K562 (cell line): ENCODE measurements around the gene GNG3. TPM values are rescaled to one million over a fixed set of nuclear protein-coding genes. Genes with fewer than 3 reads are reported as not detected.

ENCODE experiments used
- ATF6 ChIP-seq: sonication (generic); formaldehyde crosslinking; IDR thresholded peaks from 2 replicates; pipeline ENCODE4 v1.4.0; 2020; ENCODE audit warnings: mild to moderate bottlenecking, missing genetic modification reagents
- CAMTA2 ChIP-seq: fragments of 250-450 bp; sonication (Bioruptor Pico); conservative IDR thresholded peaks from 2 replicates; pipeline ENCODE4 v1.5.1; 2022
- CCAR2 ChIP-seq: fragments of 200-400 bp; formaldehyde crosslinking; IDR thresholded peaks from 2 replicates; pipeline ENCODE4 v1.6.1; 2017; ENCODE audit warnings: mild to moderate bottlenecking, low read depth, low read length
- DMBX1 ChIP-seq: fragments of 250-450 bp; sonication (Bioruptor Pico); IDR thresholded peaks from 2 replicates; pipeline ENCODE4 v1.8.0; 2022; ENCODE audit warnings: inconsistent platforms, mild to moderate bottlenecking, moderate library complexity, borderline replicate concordance
- EP400 ChIP-seq: fragments of 450-650 bp; IDR thresholded peaks from 2 replicates; pipeline ENCODE4 v1.6.1; 2017; ENCODE audit warnings: antibody characterized with exemption, mild to moderate bottlenecking, moderate library complexity
- FOS ChIP-seq: IDR thresholded peaks from 3 replicates; pipeline ENCODE4 v1.6.1; 2011; ENCODE audit not compliant: insufficient read length; ENCODE audit errors: extremely low read depth
- GABPB1 ChIP-seq: sonication (generic); formaldehyde crosslinking; IDR thresholded peaks from 2 replicates; pipeline ENCODE4 v1.8.0; 2022; ENCODE audit warnings: mild to moderate bottlenecking, missing genetic modification reagents
- GTF2B ChIP-seq: IDR thresholded peaks from 2 replicates; pipeline ENCODE4 v1.6.1; 2011; ENCODE audit not compliant: insufficient read length; ENCODE audit errors: extremely low read depth
- GTF2E2 ChIP-seq: fragments of 200-800 bp; sonication (Bioruptor generic); IDR thresholded peaks from 2 replicates; pipeline ENCODE4 v1.6.1; 2016; ENCODE audit warnings: missing genetic modification characterization, missing compliant biosample characterization
- HDGF ChIP-seq: fragments of 450-650 bp; IDR thresholded peaks from 2 replicates; pipeline ENCODE4 v1.6.1; 2016
- HNRNPH1 ChIP-seq: fragments of 200-400 bp; formaldehyde crosslinking; optimal IDR thresholded peaks from 2 replicates; pipeline ENCODE3; 2017; ENCODE audit warnings: low read depth, mild to moderate bottlenecking, low read length, moderate library complexity
- KLF10 ChIP-seq: fragments of 250-450 bp; sonication (Bioruptor Pico); IDR thresholded peaks from 2 replicates; pipeline ENCODE4 v1.6.1; 2021; ENCODE audit warnings: matching md5 sums
- MIER1 ChIP-seq: fragments of 450-650 bp; IDR thresholded peaks from 2 replicates; pipeline ENCODE4 v1.6.1; 2016; ENCODE audit warnings: antibody characterized with exemption, mild to moderate bottlenecking, low read depth
- NONO ChIP-seq, 2 experiments: fragments of 200-400 bp in 1 of 2; fragments of 450-650 bp in 1 of 2; formaldehyde crosslinking in 1 of 2; IDR thresholded peaks; 2 replicates each; pipeline ENCODE4 v1.6.1; 2017; ENCODE audit warnings: low read depth in 2 of 2, mild to moderate bottlenecking in 2 of 2, moderate library complexity in 2 of 2, low read length in 1 of 2
- NUFIP1 ChIP-seq: fragments of 450-650 bp; IDR thresholded peaks from 2 replicates; pipeline ENCODE4 v1.6.1; 2018; ENCODE audit not compliant: partially characterized antibody
- RNF2 ChIP-seq: sonication (generic); IDR thresholded peaks from 2 replicates; pipeline ENCODE4 v1.6.1; 2016
- SMAD1 ChIP-seq: fragments of 150-350 bp; IDR thresholded peaks from 2 replicates; pipeline ENCODE4 v1.6.1; 2014; ENCODE audit warnings: low read length, low read depth; ENCODE audit not compliant: partially characterized antibody
- TEAD1 ChIP-seq, 2 experiments: fragments of 450-650 bp in 1 of 2; sonication (generic) in 1 of 2; formaldehyde crosslinking; IDR thresholded peaks; 2 replicates each; pipeline versions ENCODE4 v1.4.0 to v1.8.0; 2020 to 2022; ENCODE audit warnings: mild to moderate bottlenecking in 2 of 2, missing genetic modification reagents in 1 of 2
- THRAP3 ChIP-seq: fragments of 450-650 bp; IDR thresholded peaks from 2 replicates; pipeline ENCODE4 v1.6.1; 2016; ENCODE audit warnings: mild to moderate bottlenecking, inconsistent platforms, borderline replicate concordance
- ZNF24 ChIP-seq: fragments of 450-650 bp; IDR thresholded peaks from 2 replicates; pipeline ENCODE4 v1.6.1; 2016
- ZNF444 ChIP-seq: fragments of 250-450 bp; sonication (Bioruptor Pico); IDR thresholded peaks from 2 replicates; pipeline ENCODE4 v1.4.0; 2020; ENCODE audit warnings: mild to moderate bottlenecking, moderate library complexity
- polyA plus RNA-seq, 8 experiments: library from polyadenylated mRNA; depleted of rRNA in 4 of 8; stranded (reverse) in 5 of 8; unstranded in 3 of 8; fragments of >200 nt; fragmentation: Nextera tagmentation in 2 of 8; fragmentation: Illumina TruSeq in 1 of 8; extraction: Ambion mirVana in 2 of 8; extraction: Trizol in 1 of 8; gene quantifications; 2 replicates each; pipeline versions ENCODE4 v1.2.1 to v1.2.3, GENCODE V29; 2011 to 2014; ENCODE audit warnings: inconsistent platforms in 1 of 8, missing spikeins in 1 of 8
- total RNA-seq, 7 experiments: library from RNA; depleted of rRNA in 6 of 7; stranded (reverse); fragments of >200 nt in 6 of 7; fragmentation: Illumina TruSeq in 2 of 7; extraction: Trizol in 2 of 7; gene quantifications; 2 replicates each; pipeline versions ENCODE4 v1.2.1 to v1.2.3, GENCODE V29; 2011 to 2021; ENCODE audit warnings: low replicate concordance in 1 of 7
- TF ChIP-seq, protein P1 (sequence below): fragments of 450-650 bp; formaldehyde crosslinking; conservative IDR thresholded peaks from 2 replicates; pipeline ENCODE4 v1.4.0; 2022; ENCODE audit warnings: mild to moderate bottlenecking, missing genetic modification characterization
- TF ChIP-seq, protein P2 (sequence below): conservative IDR thresholded peaks from 2 replicates; pipeline ENCODE4 v1.6.1; 2011; ENCODE audit warnings: low read depth, mild to moderate bottlenecking, low read length; ENCODE audit not compliant: control insufficient read depth
- TF ChIP-seq, protein P3 (sequence below): fragments of 450-650 bp; formaldehyde crosslinking; IDR thresholded peaks from 2 replicates; pipeline ENCODE4 v1.4.0; 2022; ENCODE audit warnings: missing genetic modification characterization

GNG3 gene
- total and polyA plus RNA-seq, 9 of the 15 experiments (the other 6 are each of a cell fraction or from before 2014, with no cell fraction given) = 0.07 TPM; not detected in 8

GRCh38 chr11:62665075-62665598, 42.3 kb upstream of the GNG3 start, which contains the start of the genes C11orf98 and CSKMT (continued):
- TF ChIP-seq, protein P1, sequence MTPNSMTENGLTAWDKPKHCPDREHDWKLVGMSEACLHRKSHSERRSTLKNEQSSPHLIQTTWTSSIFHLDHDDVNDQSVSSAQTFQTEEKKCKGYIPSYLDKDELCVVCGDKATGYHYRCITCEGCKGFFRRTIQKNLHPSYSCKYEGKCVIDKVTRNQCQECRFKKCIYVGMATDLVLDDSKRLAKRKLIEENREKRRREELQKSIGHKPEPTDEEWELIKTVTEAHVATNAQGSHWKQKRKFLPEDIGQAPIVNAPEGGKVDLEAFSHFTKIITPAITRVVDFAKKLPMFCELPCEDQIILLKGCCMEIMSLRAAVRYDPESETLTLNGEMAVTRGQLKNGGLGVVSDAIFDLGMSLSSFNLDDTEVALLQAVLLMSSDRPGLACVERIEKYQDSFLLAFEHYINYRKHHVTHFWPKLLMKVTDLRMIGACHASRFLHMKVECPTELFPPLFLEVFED (CRISPR knock-in tag) = peak; percentile 95
- TF ChIP-seq CCAR2 (no peak), NONO (IDR thresholded peaks at IDR 0.05; ENCODE audit: low read depth in 2 of 2, low read length in 1 of 2) (peak; percentile 63 to 90; a peak in 3 of 4 replicates), HDGF (no peak), GTF2E2 (peak; percentile 99), THRAP3 (peak; percentile 60; the same call in 1 of the 2 replicates), CAMTA2 (CRISPR knock-in tag) (0 out of 2 replicates have a peak, but pooled peaks have one; percentile 22), KLF10 (peak; percentile 76; the same call in 1 of the 2 replicates), NUFIP1 (no peak), MIER1 (no peak), DMBX1 (CRISPR knock-in tag) (no peak), TEAD1 (CRISPR knock-in tag; IDR thresholded peaks at IDR 0.05) (peak in 1 of 2 experiments; percentile 70; a peak in 2 of 4 replicates), GABPB1 (peak; percentile 79; the same call in 1 of the 2 replicates), FOS (peak; percentile 51), SMAD1 (peak; percentile 97), HNRNPH1 (peak; percentile 76), ATF6 (CRISPR knock-in tag) (peak; percentile 36; the same call in 1 of the 2 replicates), ZNF444 (CRISPR knock-in tag) (no peak), ZNF24 (no peak), RNF2 (peak; percentile 49; the same call in 1 of the 2 replicates), GTF2B (peak; percentile 94), EP400 (peak; percentile 80)
- TF ChIP-seq, protein P2, sequence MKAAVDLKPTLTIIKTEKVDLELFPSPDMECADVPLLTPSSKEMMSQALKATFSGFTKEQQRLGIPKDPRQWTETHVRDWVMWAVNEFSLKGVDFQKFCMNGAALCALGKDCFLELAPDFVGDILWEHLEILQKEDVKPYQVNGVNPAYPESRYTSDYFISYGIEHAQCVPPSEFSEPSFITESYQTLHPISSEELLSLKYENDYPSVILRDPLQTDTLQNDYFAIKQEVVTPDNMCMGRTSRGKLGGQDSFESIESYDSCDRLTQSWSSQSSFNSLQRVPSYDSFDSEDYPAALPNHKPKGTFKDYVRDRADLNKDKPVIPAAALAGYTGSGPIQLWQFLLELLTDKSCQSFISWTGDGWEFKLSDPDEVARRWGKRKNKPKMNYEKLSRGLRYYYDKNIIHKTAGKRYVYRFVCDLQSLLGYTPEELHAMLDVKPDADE = peak; percentile 86
- TF ChIP-seq, protein P3, sequence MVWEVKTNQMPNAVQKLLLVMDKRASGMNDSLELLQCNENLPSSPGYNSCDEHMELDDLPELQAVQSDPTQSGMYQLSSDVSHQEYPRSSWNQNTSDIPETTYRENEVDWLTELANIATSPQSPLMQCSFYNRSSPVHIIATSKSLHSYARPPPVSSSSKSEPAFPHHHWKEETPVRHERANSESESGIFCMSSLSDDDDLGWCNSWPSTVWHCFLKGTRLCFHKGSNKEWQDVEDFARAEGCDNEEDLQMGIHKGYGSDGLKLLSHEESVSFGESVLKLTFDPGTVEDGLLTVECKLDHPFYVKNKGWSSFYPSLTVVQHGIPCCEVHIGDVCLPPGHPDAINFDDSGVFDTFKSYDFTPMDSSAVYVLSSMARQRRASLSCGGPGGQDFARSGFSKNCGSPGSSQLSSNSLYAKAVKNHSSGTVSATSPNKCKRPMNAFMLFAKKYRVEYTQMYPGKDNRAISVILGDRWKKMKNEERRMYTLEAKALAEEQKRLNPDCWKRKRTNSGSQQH (CRISPR knock-in tag) = peak; percentile 96
